GM18517 (cell line): ENCODE data around the gene NRXN3.
"Not testable (repeated sequence)": the region's sequence is repeated elsewhere in the genome, so short reads cannot be mapped to it uniquely, and the experiment has no call there.

Source experiments
- ATAC-seq: cut with Tn5 transposase; IDR thresholded peaks from one replicate; pipeline ENCODE4 v1.9.1; 2021; ENCODE audit warnings: mild to moderate bottlenecking, moderate library complexity; ENCODE audit not compliant: unreplicated experiment

Gene NRXN3

DNA sequence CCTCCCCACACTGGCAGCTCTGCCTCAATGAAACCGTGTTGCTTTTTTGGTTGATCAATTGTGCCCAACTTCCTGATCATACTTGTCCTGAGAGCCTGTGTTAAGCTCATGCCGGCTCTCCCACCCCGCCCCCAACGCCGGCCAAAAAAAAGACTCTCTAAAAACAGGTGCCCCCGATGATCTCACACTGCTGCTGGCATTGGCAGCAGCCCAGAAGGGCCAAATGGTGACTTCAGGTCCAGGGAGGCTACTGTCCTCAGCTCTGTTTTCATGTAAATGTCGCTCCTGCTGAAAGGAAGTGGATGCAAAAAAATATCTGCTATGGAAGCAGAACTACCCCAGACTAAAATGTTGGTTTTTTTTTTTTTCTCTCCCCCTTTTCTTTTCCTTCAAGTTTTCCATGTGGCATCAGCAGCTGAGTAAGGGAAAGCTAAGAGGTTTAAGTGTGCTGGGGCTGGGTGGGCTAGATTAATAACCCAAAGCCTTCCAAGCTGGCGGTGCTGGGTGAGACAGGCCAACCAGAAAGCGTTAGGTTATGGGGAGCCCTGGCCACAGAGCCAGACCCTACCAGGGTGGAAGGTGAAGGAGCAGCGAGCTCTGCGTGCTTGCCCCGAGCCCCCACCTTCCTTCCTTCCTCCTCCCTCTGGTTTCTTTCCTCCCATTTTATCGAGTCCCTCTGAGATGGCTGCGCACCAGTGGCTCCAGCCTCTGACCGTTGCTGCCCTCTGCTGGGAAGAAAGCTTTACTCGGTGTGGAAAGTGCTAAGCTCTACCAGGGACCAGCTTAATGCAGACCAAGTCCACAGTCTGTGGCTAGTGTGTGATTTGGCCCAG is 396.1 kb downstream of the NRXN3 start:
- ATAC-seq: peak; percentile 85

GRCh38 chr14:78566859-78567172 is 396.6 kb downstream of the NRXN3 start:
- peak; percentile 16 for ATAC-seq

DNA sequence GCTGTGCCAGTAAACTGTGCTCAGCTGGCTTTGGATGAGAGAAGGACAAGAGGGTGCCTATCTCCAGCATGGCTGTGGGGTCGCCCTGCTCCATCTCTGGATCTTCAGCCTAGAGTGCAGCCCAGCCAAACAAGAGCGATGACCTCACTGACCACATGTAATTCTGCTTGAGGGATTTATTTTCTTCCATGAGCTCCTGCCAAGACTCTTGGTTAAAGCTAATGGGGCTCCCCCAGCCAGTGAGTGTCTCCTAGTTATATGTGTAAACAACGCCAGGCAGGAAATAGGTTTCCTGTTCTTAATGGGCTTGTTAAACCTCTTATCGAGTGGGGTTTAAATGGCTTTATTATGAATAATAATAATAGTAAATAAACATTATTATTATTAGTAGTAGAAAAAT is 397.2 kb downstream of the NRXN3 start:
- ATAC-seq: no peak

- not testable (repeated sequence) for ATAC-seq
Measured at GRCh38 chr14:78573736-78574135, 403.6 kb downstream of the NRXN3 start.

DNA sequence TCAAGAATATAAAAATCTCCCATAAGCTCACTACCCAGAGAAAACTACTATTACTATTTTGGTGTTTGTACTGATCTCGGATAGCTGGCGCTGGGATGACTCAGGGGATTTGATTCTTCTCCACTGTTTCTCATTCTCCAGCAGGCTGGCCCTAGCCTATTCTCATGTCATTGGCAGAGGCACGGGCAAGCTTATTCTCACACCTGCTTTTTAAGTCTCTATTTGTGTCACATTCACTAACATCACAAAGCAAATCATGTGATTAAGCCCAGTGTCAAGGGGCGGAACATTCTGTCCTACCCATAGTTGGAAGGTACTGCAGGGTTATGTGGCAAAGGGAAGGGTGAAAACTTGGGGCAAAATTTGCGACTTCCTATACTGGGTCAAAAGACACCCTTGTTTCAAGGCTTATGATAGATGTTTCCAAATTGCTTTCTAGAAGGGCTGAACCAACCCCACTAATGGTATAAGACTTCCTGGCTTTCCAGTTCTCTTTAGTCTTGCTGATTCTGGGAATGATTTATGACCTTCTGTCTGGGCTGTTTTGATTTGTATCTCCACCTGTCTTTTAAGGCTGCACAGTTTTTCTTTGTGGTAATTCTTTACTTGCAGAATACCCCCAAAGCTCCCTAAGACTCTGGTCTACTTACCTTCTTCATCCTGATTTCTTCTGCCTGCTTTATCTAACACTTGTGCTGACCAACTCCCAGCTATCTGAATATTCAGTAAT is 406.4 kb downstream of the NRXN3 start:
- ATAC-seq: no peak

DNA sequence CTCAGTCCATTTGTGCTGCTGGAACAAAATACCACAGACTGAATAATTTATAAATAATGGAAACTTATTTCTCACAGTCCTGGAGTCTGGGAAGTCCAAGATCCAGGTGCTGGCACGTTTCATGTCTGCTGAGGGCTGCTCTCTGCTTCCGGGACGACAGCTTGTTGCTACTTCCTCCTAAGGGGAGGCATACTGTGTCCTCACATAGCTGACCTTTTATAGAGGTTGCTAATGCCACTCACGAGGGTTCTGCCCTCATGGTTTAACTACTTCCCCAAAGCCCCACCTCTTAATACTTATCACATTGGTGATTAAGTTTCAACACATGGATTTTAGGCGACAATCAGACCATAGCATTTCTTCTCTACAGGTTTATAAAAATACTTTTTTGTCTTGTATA is 411.1 kb downstream of the NRXN3 start:
- ATAC-seq: no peak

DNA sequence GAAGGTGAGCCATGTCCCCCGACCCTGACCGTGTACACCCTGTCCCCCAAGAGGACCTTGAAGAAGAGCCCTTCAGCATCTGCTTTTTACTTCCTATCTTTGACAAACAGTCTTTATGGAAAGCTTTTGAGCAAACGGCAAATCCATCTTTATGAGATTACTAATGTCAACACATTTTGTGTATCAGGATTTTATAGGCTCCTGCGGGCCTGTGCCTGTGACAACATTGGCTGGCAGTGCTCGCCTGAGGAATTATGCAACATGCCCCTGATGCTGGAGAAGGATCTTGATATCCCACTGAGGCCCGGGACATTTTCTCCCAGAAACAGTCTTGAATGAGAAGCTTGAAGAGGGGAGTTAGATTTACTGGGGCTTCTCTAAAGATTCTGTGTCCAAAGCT is 416.5 kb downstream of the NRXN3 start:
- no peak for ATAC-seq

DNA sequence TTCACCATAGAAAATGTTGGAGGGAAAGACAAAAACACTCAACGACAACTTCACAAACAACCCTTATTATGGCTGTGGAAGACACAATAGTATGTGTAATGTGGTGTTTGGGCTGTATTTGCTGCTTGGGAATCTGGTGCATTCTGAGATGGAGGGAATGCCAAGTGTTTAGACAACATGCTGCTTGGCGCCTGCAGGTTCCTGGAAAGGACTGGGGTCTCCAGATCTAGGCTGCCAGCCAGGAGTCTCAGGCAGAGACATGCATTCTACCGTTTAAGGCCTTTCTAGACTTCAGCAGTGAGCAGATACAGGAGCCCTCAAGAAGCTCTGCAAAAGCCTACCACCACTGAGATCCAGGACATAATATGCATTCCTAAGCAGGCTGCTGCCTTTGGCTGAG is 418.7 kb downstream of the NRXN3 start:
- no peak for ATAC-seq

- no peak for ATAC-seq
Measured at GRCh38 chr14:78592616-78593219, 422.5 kb downstream of the NRXN3 start.

DNA sequence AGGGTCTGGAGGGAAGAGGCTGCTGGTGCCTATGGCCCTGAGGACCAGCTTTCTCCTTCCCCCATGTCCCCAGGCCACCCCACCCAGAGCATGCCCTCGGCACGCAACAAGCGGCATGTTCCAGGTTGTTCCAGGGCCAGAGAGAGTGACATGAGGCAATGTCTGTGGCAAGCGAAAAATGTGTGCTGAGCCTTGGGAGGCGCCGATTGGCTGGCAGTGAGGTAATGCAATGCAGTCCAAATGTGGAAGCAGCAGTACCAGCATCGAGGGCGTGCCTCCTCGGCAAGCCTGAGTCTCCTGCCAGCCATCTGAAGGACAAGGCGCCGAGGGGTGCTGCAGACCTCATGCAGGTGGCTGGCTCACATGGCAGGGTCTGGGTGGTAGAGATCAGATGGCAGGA is 423.8 kb downstream of the NRXN3 start:
- no peak for ATAC-seq

- ATAC-seq: no peak
Measured at GRCh38 chr14:78595797-78596196, 425.6 kb downstream of the NRXN3 start.

GRCh38 chr14:78598046-78598920 is 428.1 kb downstream of the NRXN3 start:
- ATAC-seq: peak; percentile 71

DNA sequence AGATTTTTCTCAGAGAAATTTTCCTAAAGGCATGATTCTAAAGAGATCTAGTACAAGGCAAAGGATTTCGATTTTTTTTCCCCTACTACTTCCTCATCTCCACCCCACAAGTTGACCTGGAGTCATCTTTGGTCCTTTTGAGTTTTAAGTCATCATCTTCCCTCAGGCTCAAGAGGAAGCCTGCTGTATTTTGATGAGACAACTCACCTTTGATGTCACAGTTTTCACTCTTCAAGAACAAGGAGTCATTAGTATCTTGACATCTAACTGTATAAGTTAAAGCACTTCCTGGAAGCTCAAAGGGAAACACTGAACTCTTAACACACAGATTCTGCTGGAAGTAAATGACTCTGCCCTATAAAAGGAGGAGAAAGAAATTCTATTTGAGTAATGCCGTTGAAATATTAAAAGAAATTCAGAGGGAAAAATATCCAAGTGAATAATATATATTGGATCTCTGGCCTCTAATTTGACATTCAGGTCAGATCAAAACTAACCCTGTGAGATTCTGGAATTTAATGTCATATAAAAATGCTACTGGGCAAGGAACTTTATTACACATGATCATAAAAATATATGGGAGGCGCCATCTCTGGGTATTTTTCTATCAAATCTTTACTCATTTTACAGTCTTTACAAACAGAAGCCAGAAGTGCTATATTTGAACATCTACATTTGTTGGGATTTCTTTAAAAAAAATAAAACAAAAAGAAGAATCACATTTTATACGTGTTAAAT is 435.0 kb downstream of the NRXN3 start:
- ATAC-seq: no peak

DNA sequence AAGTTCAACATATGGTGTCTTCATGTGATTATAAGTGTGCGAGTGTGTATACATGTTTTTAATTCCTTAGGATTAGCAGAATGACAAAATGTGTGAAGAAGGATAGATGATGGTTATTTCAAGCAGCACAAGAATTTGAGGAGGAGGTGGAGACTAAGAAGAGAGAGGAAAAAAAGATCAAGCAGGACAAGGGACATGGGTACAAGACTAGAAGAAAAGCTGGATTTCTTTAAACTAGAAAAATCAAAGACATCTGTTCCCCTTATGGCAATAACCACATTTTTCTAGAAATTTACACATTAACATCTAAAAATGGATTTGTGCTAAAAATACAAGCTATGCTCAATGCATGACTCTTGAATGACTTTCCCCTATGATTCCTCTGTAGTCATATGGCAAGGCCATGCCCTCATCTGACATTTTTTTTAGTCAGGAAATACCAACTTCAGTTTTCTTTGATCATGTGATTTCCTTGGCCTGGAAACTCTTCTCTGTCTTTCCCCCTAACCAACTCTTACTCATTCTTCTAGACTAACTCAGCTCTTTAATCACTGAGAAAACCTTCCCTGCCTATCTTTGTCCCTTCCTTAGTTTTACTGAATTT is 435.8 kb downstream of the NRXN3 start:
- no peak for ATAC-seq

DNA sequence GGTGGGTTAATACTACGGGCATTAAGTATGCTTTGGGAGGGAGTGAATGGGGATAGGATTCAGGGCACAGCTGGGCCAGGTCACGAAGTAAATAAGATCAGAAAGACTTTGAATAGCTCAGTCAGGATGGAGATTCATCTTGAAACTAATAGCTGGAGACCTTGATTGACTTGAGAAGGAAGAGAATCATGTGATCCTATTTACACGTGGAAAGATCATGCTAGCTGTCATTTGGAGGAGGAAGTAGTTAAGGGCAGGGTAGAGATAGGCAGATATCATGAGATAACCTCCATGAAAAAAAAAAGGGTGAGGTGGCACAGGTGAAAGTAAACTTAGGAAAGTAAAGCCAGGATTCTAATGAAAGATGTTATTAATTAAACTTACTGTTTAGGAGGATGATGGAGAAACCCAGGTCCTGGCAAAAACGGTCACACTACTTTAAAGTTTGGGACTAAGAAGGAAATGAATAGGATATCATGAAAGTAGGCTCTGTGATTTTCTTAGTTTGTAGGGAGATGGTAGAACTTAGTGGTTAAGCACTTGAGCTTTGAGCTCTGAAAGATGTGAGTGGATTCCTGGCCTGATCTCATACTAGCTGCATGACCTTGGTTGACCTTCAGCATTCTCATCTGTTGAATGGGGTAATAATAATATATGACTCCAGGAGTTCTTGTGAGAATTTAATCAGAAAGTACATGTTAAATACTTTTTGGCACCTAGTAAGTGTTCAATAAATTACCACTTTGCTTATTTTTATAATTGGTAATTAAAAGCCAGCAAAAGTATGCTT is 439.0 kb downstream of the NRXN3 start:
- ATAC-seq: no peak

GRCh38 chr14:78610994-78611393 is 440.8 kb downstream of the NRXN3 start:
- no peak for ATAC-seq

- ATAC-seq: no peak
Measured at GRCh38 chr14:78611796-78612571, 441.8 kb downstream of the NRXN3 start.

DNA sequence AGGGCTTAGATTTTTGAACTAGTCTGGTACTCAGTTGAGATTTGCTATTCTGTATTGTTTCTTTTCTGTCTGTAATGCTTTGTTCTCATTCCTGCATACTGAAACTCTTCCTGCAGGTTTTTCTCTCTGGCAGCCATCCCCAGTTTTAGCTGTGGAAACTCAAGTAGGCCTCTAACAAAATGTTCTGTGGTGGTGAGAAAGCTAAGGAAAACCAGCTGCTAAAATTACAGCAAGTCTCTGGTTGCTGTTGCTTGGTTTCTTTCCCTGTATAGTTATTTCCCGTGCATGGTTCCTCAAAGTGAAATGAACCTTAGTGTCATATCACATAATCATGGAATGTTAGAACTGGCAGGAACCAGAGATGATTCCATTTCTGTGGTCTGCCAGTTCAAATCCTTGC is 442.5 kb downstream of the NRXN3 start:
- no peak for ATAC-seq
